Breast epithelium (tissue), 4 donors: Measurements from ENCODE around the gene PPP1R37. TPM values are rescaled to one million over a fixed set of nuclear protein-coding genes. Genes with fewer than 3 reads are reported as not detected.
A peak's percentile ranks its signal among the peaks of the same experiment; 100 is the strongest.

Source experiments
- DNase-seq, 2 donors: peaks; one replicate each; pipeline ENCODE4 v3.0.0-alpha.2; 2019; ENCODE audit warnings: low spot score in 2 of 2
- H3K27ac ChIP-seq, 2 donors: fragments of 200-600 bp; sonication (generic) in 1 of 2; one replicate each; pipeline ENCODE4 v1.5.1; 2016 to 2019; ENCODE audit warnings: mild to moderate bottlenecking in 1 of 2
- H3K27me3 ChIP-seq, 2 donors: fragments of 200-600 bp; sonication (generic) in 1 of 2; one replicate each; pipeline versions ENCODE4 v1.5.1 to v1.6.0; 2017 to 2019; ENCODE audit warnings: control low read depth in 1 of 2, mild to moderate bottlenecking in 1 of 2
- H3K36me3 ChIP-seq: fragments of 200-600 bp; one replicate; pipeline ENCODE4 v1.5.1; 2019
- H3K4me1 ChIP-seq, 2 donors: fragments of 200-600 bp; sonication (generic); one replicate each; pipeline ENCODE4 v1.5.1; 2016 to 2019; ENCODE audit warnings: control low read depth in 1 of 2
- H3K4me3 ChIP-seq, 3 donors: fragments of 200-600 bp; sonication (generic); 1 replicate in 2 of 3; 2 replicates in 1 of 3; pipeline ENCODE4 v1.5.1; 2016 to 2019; ENCODE audit warnings: mild to moderate bottlenecking in 3 of 3, moderate library complexity in 2 of 3
- H3K9me3 ChIP-seq, 2 donors: fragments of 200-600 bp; sonication (generic) in 1 of 2; one replicate each; pipeline ENCODE4 v1.5.1; 2016 to 2019; ENCODE audit warnings: control low read depth in 1 of 2
- CTCF ChIP-seq, 3 donors: fragments of 450-650 bp; IDR thresholded peaks; one replicate each; pipeline ENCODE4 v1.5.1; 2016 to 2017; ENCODE audit warnings: antibody characterized with exemption in 3 of 3, mild to moderate bottlenecking in 3 of 3, moderate library complexity in 3 of 3
- POLR2A ChIP-seq: fragments of 450-650 bp; IDR thresholded peaks from one replicate; pipeline ENCODE4 v1.6.1; 2016; ENCODE audit warnings: antibody characterized with exemption, mild to moderate bottlenecking, moderate library complexity
- POLR2AphosphoS5 ChIP-seq, 3 donors: sonication (generic); formaldehyde crosslinking; IDR thresholded peaks; one replicate each; pipeline ENCODE4 v1.6.1; 2017; ENCODE audit warnings: antibody characterized with exemption in 3 of 3
- intact Hi-C: fragments of 100-400 bp; cut with DNase I; formaldehyde crosslinking; loops from one replicate; pipeline ENCODE4 v1.15.1; 2023; ENCODE audit warnings: low total_unique reads
- total RNA-seq, 3 donors: library from RNA; depleted of rRNA; stranded (reverse); fragments of >200 nt; gene quantifications; one replicate each; pipeline ENCODE4 v1.1.0, GENCODE V29; 2016

Gene PPP1R37
- total RNA-seq, 3 donors from 2014 or later, result 18.6 to 50.8 (median 33.8) TPM

DNA sequence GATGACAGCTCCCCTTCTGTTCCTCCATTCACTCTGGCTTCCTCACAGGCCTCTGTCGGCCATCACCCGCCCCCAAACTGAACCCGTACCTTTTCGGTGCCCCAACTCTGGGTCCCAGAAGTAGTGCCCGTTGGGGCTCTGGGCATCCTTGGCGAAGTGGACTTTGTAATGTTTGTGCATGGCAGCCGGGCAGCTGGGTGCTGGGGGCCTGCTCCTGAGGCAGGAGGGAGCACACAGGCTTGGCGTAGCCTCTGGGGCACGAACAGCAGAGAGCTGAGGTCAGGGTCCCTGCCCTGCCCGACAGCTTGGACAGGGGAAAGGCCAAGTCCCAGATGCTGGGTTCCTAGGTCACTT, 67.0 kb downstream of the PPP1R37 start:
- peaks cover 0 to 7% of the 10 kb centered on the region in 2 donors for H3K27me3 ChIP-seq
- DNase-seq, result no peak
- TF ChIP-seq CTCF (IDR thresholded peaks at IDR 0.05) (no peak), POLR2AphosphoS5 (IDR thresholded peaks at IDR 0.05) (no peak), POLR2A (no peak)
- H3K27ac ChIP-seq, result no peak overlapping the region
- H3K4me1 ChIP-seq, result peaks cover 11 to 16% of the 10 kb centered on the region in 2 donors
- no peak overlapping the region for H3K4me3 ChIP-seq
- no peaks in the 10 kb centered on the region for H3K9me3 ChIP-seq
- intact Hi-C loops, result no loop called here
- no peaks in the 10 kb centered on the region for H3K36me3 ChIP-seq

- Histone ChIP-seq H3K27me3 (peaks cover 0 to 7% of the 10 kb centered on the region in 2 donors), H3K36me3 (no peaks in the 10 kb centered on the region), H3K9me3 (no peaks in the 10 kb centered on the region), H3K4me1 (peaks cover 11 to 16% of the 10 kb centered on the region in 2 donors), H3K4me3 (peak within 1 kb of the TSS in 2 of 3 donors; percentile 37 to 47), H3K27ac (peak within 1 kb of the TSS; percentile 50 to 51)
- TF ChIP-seq POLR2AphosphoS5 (IDR thresholded peaks at IDR 0.05) (no peak), CTCF (IDR thresholded peaks at IDR 0.05) (no peak), POLR2A (no peak)
- intact Hi-C loops, result no loop called here
- DNase-seq, result peak; percentile 72 to 86
Measured at GRCh38 chr19:45160870-45161737, 68.1 kb downstream of the PPP1R37 start, which contains the start of gene NKPD1. Gene NKPD1 (minus strand): TSS chr19:45160982. CDS start chr19:45160150, 832 bp downstream.

- Histone ChIP-seq H3K36me3 (no peaks in the 10 kb centered on the region), H3K9me3 (no peaks in the 10 kb centered on the region), H3K4me3 (peak overlapping the region in 2 of 3 donors; percentile 37 to 47), H3K27ac (peak overlapping the region; percentile 50 to 51), H3K27me3 (peaks cover 0 to 7% of the 10 kb centered on the region in 2 donors), H3K4me1 (peaks cover 11 to 16% of the 10 kb centered on the region in 2 donors)
- intact Hi-C loops, result no loop called here
- no peak for DNase-seq
- TF ChIP-seq POLR2AphosphoS5 (IDR thresholded peaks at IDR 0.05) (no peak), CTCF (IDR thresholded peaks at IDR 0.05) (peak in 2 of 3 donors; percentile 24 to 38), POLR2A (no peak)
Measured at GRCh38 chr19:45161738-45162607, 69.0 kb downstream of the PPP1R37 start.

DNA sequence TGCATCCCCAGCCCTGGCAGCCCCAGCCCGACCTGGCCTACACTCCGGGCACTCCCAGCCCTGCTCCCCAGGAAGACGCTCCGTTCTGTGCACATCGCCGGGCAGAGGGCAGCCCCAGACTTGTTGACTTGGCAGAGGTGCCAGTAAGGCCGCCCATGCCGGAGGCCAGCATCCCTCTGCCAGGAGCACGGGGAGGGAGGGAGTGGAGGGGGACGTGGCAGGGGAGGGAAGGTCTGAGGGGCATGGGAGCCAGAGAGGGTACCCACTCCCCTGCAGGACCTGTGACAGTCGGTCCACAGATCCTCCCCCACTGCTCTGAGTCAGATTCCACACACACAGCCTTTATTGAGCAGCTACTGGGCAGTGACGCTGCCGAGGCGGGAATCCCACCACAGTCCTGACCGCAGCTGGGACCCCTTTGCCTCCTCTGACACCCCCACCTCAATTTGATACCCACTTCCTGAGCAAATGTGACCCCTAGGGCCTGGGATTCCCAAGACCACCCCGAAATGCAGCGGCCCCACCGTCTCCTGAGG, 69.7 kb downstream of the PPP1R37 start:
- H3K27me3 ChIP-seq, result peaks cover 0 to 7% of the 10 kb centered on the region in 2 donors
- intact Hi-C loops, result no loop called here
- TF ChIP-seq CTCF (IDR thresholded peaks at IDR 0.05), result no peak
- TF ChIP-seq POLR2A, result no peak
- no peak for TF ChIP-seq POLR2AphosphoS5 (IDR thresholded peaks at IDR 0.05)
- peak overlapping the region in 2 of 3 donors; percentile 37 to 47 for H3K4me3 ChIP-seq
- H3K9me3 ChIP-seq, result no peaks in the 10 kb centered on the region
- H3K27ac ChIP-seq, result peak overlapping the region; percentile 50 to 51
- peaks cover 11 to 16% of the 10 kb centered on the region in 2 donors for H3K4me1 ChIP-seq
- H3K36me3 ChIP-seq, result no peaks in the 10 kb centered on the region
- peak; percentile 67 to 74 for DNase-seq
